ENCODE measurements around the gene SLC9A1.

DNA sequence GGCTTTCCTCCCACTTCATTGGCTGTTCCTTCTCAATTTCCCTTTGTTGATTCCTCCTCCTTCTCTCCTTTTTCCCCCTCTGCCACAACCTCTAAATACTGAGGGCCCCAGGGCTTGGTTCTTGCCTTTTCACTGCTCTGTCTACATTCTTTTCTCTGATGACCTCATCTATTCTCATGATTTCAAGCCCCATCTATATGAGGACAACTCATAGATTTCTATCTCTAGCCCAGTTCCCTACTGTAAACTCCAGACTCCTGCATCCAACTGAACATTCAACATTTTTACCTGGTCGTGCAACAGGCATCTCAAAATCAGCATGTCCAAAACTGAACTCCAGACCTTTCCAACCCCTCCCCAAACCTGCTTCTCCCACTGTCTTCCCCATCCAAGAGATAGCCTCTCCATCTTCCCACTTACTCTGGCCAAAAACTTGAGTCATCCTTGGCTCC, 11.5 kb upstream of the SLC9A1 start:
- TF ChIP-seq, protein P1, sequence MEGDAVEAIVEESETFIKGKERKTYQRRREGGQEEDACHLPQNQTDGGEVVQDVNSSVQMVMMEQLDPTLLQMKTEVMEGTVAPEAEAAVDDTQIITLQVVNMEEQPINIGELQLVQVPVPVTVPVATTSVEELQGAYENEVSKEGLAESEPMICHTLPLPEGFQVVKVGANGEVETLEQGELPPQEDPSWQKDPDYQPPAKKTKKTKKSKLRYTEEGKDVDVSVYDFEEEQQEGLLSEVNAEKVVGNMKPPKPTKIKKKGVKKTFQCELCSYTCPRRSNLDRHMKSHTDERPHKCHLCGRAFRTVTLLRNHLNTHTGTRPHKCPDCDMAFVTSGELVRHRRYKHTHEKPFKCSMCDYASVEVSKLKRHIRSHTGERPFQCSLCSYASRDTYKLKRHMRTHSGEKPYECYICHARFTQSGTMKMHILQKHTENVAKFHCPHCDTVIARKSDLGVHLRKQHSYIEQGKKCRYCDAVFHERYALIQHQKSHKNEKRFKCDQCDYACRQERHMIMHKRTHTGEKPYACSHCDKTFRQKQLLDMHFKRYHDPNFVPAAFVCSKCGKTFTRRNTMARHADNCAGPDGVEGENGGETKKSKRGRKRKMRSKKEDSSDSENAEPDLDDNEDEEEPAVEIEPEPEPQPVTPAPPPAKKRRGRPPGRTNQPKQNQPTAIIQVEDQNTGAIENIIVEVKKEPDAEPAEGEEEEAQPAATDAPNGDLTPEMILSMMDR (optimal IDR thresholded peaks at IDR 0.05 in 1 of 3, IDR thresholded peaks at IDR 0.05 in 1 of 3, conservative IDR thresholded peaks at IDR 0.05 in 1 of 3; ENCODE audit: extremely low read depth in 1 of 3, insufficient read depth in 2 of 3, low read length in 3 of 3): no peak
- no peak for TF ChIP-seq EZH2 (IDR thresholded peaks at IDR 0.05; ENCODE audit: low read length)

All from keratinocyte (primary cell).